Measurements from ENCODE around the gene ARIH1. TPM values are rescaled to one million over a fixed set of nuclear protein-coding genes. Genes with fewer than 3 reads are reported as not detected.

Gene ARIH1
- total and polyA plus RNA-seq, 2 of the 8 experiments (the other 6 are each of a cell fraction or from before 2014, with no cell fraction given) = 32.7 to 179 TPM

DNA sequence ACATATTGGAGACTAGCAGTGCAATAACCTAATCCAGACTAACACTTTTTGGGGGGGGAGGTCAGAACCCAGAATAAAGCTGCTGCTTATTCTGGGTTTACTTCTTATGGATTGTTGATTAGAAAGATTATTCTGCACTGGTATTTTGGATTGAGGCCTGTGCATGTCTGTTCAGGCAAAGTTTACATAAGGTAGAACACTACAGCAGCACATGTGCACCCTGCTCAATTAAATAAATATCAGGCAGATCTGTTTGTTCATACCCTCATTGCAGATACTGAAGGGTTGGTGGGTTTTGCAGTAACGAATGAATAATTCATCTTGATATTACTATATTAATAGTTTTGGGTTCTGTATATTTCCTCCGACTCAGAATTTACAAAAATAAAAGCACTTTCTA, 19.1 kb downstream of the ARIH1 start (continued):
- no peak for TF ChIP-seq E2F6 (IDR thresholded peaks at IDR 0.05)
- TF ChIP-seq MAX (IDR thresholded peaks at IDR 0.05) = no peak
- TF ChIP-seq CEBPB (IDR thresholded peaks at IDR 0.05; ENCODE audit: low read depth, low read length) = no peak
